WTC11 (cell line): ENCODE results near the gene CHST14. TPM values are rescaled to one million over a fixed set of nuclear protein-coding genes. Genes with fewer than 3 reads are reported as not detected.

Source experiments
- CBFB ChIP-seq: sonication (generic); formaldehyde crosslinking; IDR thresholded peaks from 2 replicates; pipeline ENCODE4 v1.8.1; 2022; ENCODE audit warnings: mild to moderate bottlenecking, low read depth, missing genetic modification reagents
- CDX4 ChIP-seq: fragments of 250-450 bp; sonication (Bioruptor Pico); IDR thresholded peaks from 2 replicates; pipeline ENCODE4 v1.9.0; 2021; ENCODE audit warnings: moderate library complexity, mild to moderate bottlenecking, inconsistent platforms, borderline replicate concordance
- E2F1 ChIP-seq: sonication (generic); formaldehyde crosslinking; IDR thresholded peaks from 2 replicates; pipeline ENCODE4 v1.8.0; 2022; ENCODE audit warnings: mild to moderate bottlenecking, missing genetic modification reagents
- E2F4 ChIP-seq: sonication (generic); formaldehyde crosslinking; IDR thresholded peaks from 2 replicates; pipeline ENCODE4 v1.8.1; 2022; ENCODE audit warnings: low read depth, mild to moderate bottlenecking, moderate library complexity, missing genetic modification reagents, borderline replicate concordance
- ELF4 ChIP-seq: sonication (generic); formaldehyde crosslinking; IDR thresholded peaks from 2 replicates; pipeline ENCODE4 v1.8.1; 2022; ENCODE audit warnings: low read depth, mild to moderate bottlenecking, moderate library complexity, missing genetic modification reagents
- FOXP4 ChIP-seq: sonication (generic); formaldehyde crosslinking; IDR thresholded peaks from 2 replicates; pipeline ENCODE4 v1.8.0; 2022; ENCODE audit warnings: mild to moderate bottlenecking, missing genetic modification reagents
- MLX ChIP-seq: sonication (generic); formaldehyde crosslinking; IDR thresholded peaks from 2 replicates; pipeline ENCODE4 v1.8.1; 2023; ENCODE audit warnings: mild to moderate bottlenecking, missing genetic modification reagents, moderate library complexity
- NR1H2 ChIP-seq: sonication (generic); formaldehyde crosslinking; IDR thresholded peaks from 2 replicates; pipeline ENCODE4 v1.9.0; 2021; ENCODE audit warnings: mild to moderate bottlenecking, moderate library complexity, missing genetic modification reagents
- NR2C2 ChIP-seq: sonication (generic); formaldehyde crosslinking; IDR thresholded peaks from 2 replicates; pipeline ENCODE4 v1.8.0; 2022; ENCODE audit warnings: mild to moderate bottlenecking, missing genetic modification reagents
- PREB ChIP-seq: sonication (generic); formaldehyde crosslinking; IDR thresholded peaks from 2 replicates; pipeline ENCODE4 v1.8.1; 2022; ENCODE audit warnings: mild to moderate bottlenecking, missing genetic modification reagents, moderate library complexity, borderline replicate concordance
- RORB ChIP-seq: fragments of 250-450 bp; sonication (Bioruptor Pico); IDR thresholded peaks from 2 replicates; pipeline ENCODE4 v1.9.0; 2021; ENCODE audit warnings: mild to moderate bottlenecking
- SMAD4 ChIP-seq: sonication (generic); formaldehyde crosslinking; IDR thresholded peaks from 2 replicates; pipeline ENCODE4 v1.8.0; 2022; ENCODE audit warnings: mild to moderate bottlenecking, missing genetic modification reagents
- SP1 ChIP-seq: sonication (generic); formaldehyde crosslinking; conservative IDR thresholded peaks from 2 replicates; pipeline ENCODE4 v1.8.1; 2022; ENCODE audit warnings: missing genetic modification reagents
- STAT6 ChIP-seq: sonication (generic); formaldehyde crosslinking; conservative IDR thresholded peaks from 2 replicates; pipeline ENCODE4 v1.8.1; 2023; ENCODE audit warnings: mild to moderate bottlenecking, low read depth, missing genetic modification reagents, moderate library complexity
- TCF7 ChIP-seq: sonication (generic); formaldehyde crosslinking; IDR thresholded peaks from 2 replicates; pipeline ENCODE4 v1.8.0; 2022; ENCODE audit warnings: mild to moderate bottlenecking, low read depth, missing genetic modification reagents, moderate library complexity
- USF2 ChIP-seq: sonication (generic); formaldehyde crosslinking; IDR thresholded peaks from 2 replicates; pipeline ENCODE4 v1.8.1; 2023; ENCODE audit warnings: mild to moderate bottlenecking, missing genetic modification reagents, moderate library complexity
- ZBTB21 ChIP-seq: sonication (generic); formaldehyde crosslinking; IDR thresholded peaks from 2 replicates; pipeline ENCODE4 v1.8.1; 2023; ENCODE audit warnings: mild to moderate bottlenecking, missing genetic modification reagents, borderline replicate concordance
- ZMAT4 ChIP-seq: fragments of 250-450 bp; sonication (Bioruptor Pico); IDR thresholded peaks from 2 replicates; pipeline ENCODE4 v1.9.0; 2021; ENCODE audit warnings: mild to moderate bottlenecking
- ZNF232 ChIP-seq: sonication (generic); formaldehyde crosslinking; IDR thresholded peaks from 2 replicates; pipeline ENCODE4 v1.8.0; 2022; ENCODE audit warnings: mild to moderate bottlenecking, missing genetic modification reagents
- ZNF317 ChIP-seq: sonication (generic); formaldehyde crosslinking; IDR thresholded peaks from 2 replicates; pipeline ENCODE4 v1.8.1; 2023; ENCODE audit warnings: low read depth, mild to moderate bottlenecking, moderate library complexity, missing genetic modification reagents, borderline replicate concordance
- ZNF396 ChIP-seq: fragments of 250-450 bp; sonication (Bioruptor Pico); IDR thresholded peaks from 2 replicates; pipeline ENCODE4 v1.8.0; 2021; ENCODE audit warnings: mild to moderate bottlenecking, moderate library complexity, borderline replicate concordance
- ZNF416 ChIP-seq: fragments of 250-450 bp; sonication (Bioruptor Pico); IDR thresholded peaks from 2 replicates; pipeline ENCODE4 v1.9.0; 2021; ENCODE audit warnings: mild to moderate bottlenecking, inconsistent platforms
- ZNF423 ChIP-seq: fragments of 250-450 bp; sonication (Bioruptor Pico); IDR thresholded peaks from 2 replicates; pipeline ENCODE4 v2.1.2; 2022; ENCODE audit warnings: mild to moderate bottlenecking, moderate library complexity
- ZNF512 ChIP-seq: sonication (generic); formaldehyde crosslinking; IDR thresholded peaks from 2 replicates; pipeline ENCODE4 v1.8.1; 2022; ENCODE audit warnings: missing genetic modification reagents, borderline replicate concordance
- ZNF671 ChIP-seq: fragments of 250-450 bp; sonication (Bioruptor Pico); IDR thresholded peaks from 2 replicates; pipeline ENCODE4 v1.8.0; 2021; ENCODE audit warnings: mild to moderate bottlenecking
- total RNA-seq: library from RNA; stranded (reverse); gene quantifications from 3 replicates; pipeline ENCODE4 v1.2.3, GENCODE V29; 2021

CHST14 gene
- total RNA-seq, 1 experiment from 2014 or later, result 21.3 TPM

- TF ChIP-seq ZNF512 (CRISPR knock-in tag) (no peak), USF2 (CRISPR knock-in tag) (no peak), CBFB (no peak), ZNF232 (CRISPR knock-in tag) (no peak), TCF7 (CRISPR knock-in tag) (no peak), ZNF396 (CRISPR knock-in tag) (no peak), SP1 (peak; percentile 56), SMAD4 (CRISPR knock-in tag) (no peak), CDX4 (CRISPR knock-in tag) (no peak), ZMAT4 (CRISPR knock-in tag) (no peak), ZNF416 (CRISPR knock-in tag) (no peak), ZNF671 (no peak), RORB (CRISPR knock-in tag) (no peak), E2F1 (no peak), NR1H2 (CRISPR knock-in tag) (no peak), ZNF317 (CRISPR knock-in tag) (no peak), E2F4 (CRISPR knock-in tag) (no peak), ZBTB21 (CRISPR knock-in tag) (no peak), ELF4 (CRISPR knock-in tag) (no peak), MLX (CRISPR knock-in tag) (no peak), STAT6 (CRISPR knock-in tag) (no peak), PREB (CRISPR knock-in tag) (no peak), ZNF423 (CRISPR knock-in tag) (no peak; the same call in 1 of the 2 replicates), FOXP4 (no peak), NR2C2 (no peak)
Measured at GRCh38 chr15:40439461-40439959, 31.3 kb upstream of the CHST14 start (continued).
